Neural cell (in vitro differentiated cells): ENCODE results near the gene LRTM1. TPM values are rescaled to one million over a fixed set of nuclear protein-coding genes. Genes with fewer than 3 reads are reported as not detected.

Source experiments
- H2AFZ ChIP-seq: fragments of 200-600, 300-800 bp; sonication (generic), shearing (Covaris generic); 2 replicates; pipeline ENCODE4 v1.6.0; 2014; ENCODE audit warnings: low read depth, mild to moderate bottlenecking, antibody characterized with exemption, low read length, moderate library complexity
- H3F3A ChIP-seq: fragments of 200-600 bp; shearing (Covaris generic); 2 replicates; pipeline ENCODE4 v1.6.1; 2016; ENCODE audit warnings: mild to moderate bottlenecking, moderate library complexity, mixed read lengths, antibody characterized with exemption, low read length; ENCODE audit not compliant: insufficient read depth, poor library complexity, severe bottlenecking
- H3K27ac ChIP-seq: fragments of 200-600, 300-800 bp; sonication (generic), shearing (Covaris generic); 2 replicates; pipeline ENCODE4 v1.5.1; 2014; ENCODE audit warnings: mild to moderate bottlenecking, low read length, moderate library complexity
- H3K27me3 ChIP-seq: fragments of 300-800, 200-600 bp; sonication (generic), shearing (Covaris generic); 2 replicates; pipeline ENCODE4 v1.6.0; 2014; ENCODE audit warnings: mild to moderate bottlenecking, low read depth, low read length, moderate library complexity; ENCODE audit not compliant: insufficient read depth
- H3K36me3 ChIP-seq: fragments of 300-800, 200-600 bp; sonication (generic), shearing (Covaris generic); 2 replicates; pipeline ENCODE4 v1.5.1; 2014; ENCODE audit warnings: mild to moderate bottlenecking, antibody characterized with exemption, low read length, moderate library complexity; ENCODE audit not compliant: insufficient read depth
- H3K4me2 ChIP-seq: fragments of 300-800, 200-600 bp; sonication (generic), shearing (Covaris generic); 2 replicates; pipeline ENCODE4 v1.6.0; 2014; ENCODE audit warnings: mild to moderate bottlenecking, low read length
- H3K4me3 ChIP-seq: fragments of 300-800, 200-600 bp; sonication (generic), shearing (Covaris generic); 2 replicates; pipeline ENCODE4 v1.5.1; 2014; ENCODE audit warnings: mild to moderate bottlenecking, low read length, moderate library complexity
- H3K79me2 ChIP-seq: fragments of 200-600 bp; shearing (Covaris generic); replicated peaks from 2 replicates; pipeline ENCODE4 v1.6.0; 2014; ENCODE audit warnings: mild to moderate bottlenecking, low read length, moderate library complexity; ENCODE audit not compliant: insufficient read depth
- H3K9ac ChIP-seq: fragments of 300-800, 200-600 bp; sonication (generic), shearing (Covaris generic); 2 replicates; pipeline ENCODE4 v1.6.1; 2016; ENCODE audit warnings: mild to moderate bottlenecking, low read length, mixed read lengths
- H3K9me2 ChIP-seq: fragments of 200-600 bp; shearing (Covaris generic); 2 replicates; pipeline ENCODE4 v1.6.1; 2016; ENCODE audit warnings: mild to moderate bottlenecking, low read length, mixed read lengths; ENCODE audit not compliant: insufficient read depth
- H3K9me3 ChIP-seq: fragments of 200-600, 300-800 bp; sonication (generic), shearing (Covaris generic); 2 replicates; pipeline ENCODE4 v1.6.1; 2016; ENCODE audit warnings: mild to moderate bottlenecking, mixed run types, low read length, moderate library complexity, mixed read lengths
- H4K20me1 ChIP-seq: fragments of 200-600 bp; shearing (Covaris generic); 2 replicates; pipeline ENCODE4 v1.6.1; 2016; ENCODE audit warnings: mild to moderate bottlenecking, mixed run types; ENCODE audit not compliant: insufficient read depth
- EP300 ChIP-seq: fragments of 450-650 bp; conservative IDR thresholded peaks from 2 replicates; pipeline ENCODE4 v1.6.1; 2014; ENCODE audit warnings: antibody characterized with exemption, mild to moderate bottlenecking, moderate library complexity; ENCODE audit not compliant: poor library complexity, severe bottlenecking
- EZH2 ChIP-seq: fragments of 200-600, 300-800 bp; shearing (Covaris generic), sonication (generic); IDR thresholded peaks from 2 replicates; pipeline ENCODE4 v1.6.1; 2014; ENCODE audit warnings: antibody characterized with exemption, low read length, borderline replicate concordance, mild to moderate bottlenecking; ENCODE audit not compliant: insufficient read depth, poor library complexity, severe bottlenecking
- MXI1 ChIP-seq: fragments of 450-650 bp; conservative IDR thresholded peaks from 2 replicates; pipeline ENCODE4 v1.6.1; 2014; ENCODE audit warnings: antibody characterized with exemption, mild to moderate bottlenecking; ENCODE audit not compliant: poor library complexity, severe bottlenecking
- POLR2AphosphoS5 ChIP-seq: IDR thresholded peaks from 2 replicates; pipeline ENCODE4 v1.6.1; 2012
- RAD21 ChIP-seq: fragments of 450-650 bp; conservative IDR thresholded peaks from 2 replicates; pipeline ENCODE4 v1.6.1; 2014; ENCODE audit warnings: antibody characterized with exemption, mild to moderate bottlenecking, moderate library complexity
- SMC3 ChIP-seq: fragments of 450-650 bp; conservative IDR thresholded peaks from 2 replicates; pipeline ENCODE4 v1.6.1; 2014; ENCODE audit warnings: antibody characterized with exemption, mild to moderate bottlenecking, moderate library complexity; ENCODE audit not compliant: poor library complexity
- TAF1 ChIP-seq: IDR thresholded peaks from 2 replicates; pipeline ENCODE4 v1.6.1; 2012; ENCODE audit warnings: low read depth
- polyA plus RNA-seq: library from polyadenylated mRNA; depleted of rRNA; stranded (reverse); fragments of >200 nt; gene quantifications from 2 replicates; pipeline ENCODE4 v1.2.3, GENCODE V29; 2014
- TF ChIP-seq, protein P1 (sequence below): fragments of 450-650 bp; IDR thresholded peaks from 2 replicates; pipeline ENCODE4 v1.5.1; 2014; ENCODE audit warnings: antibody characterized with exemption, mild to moderate bottlenecking, moderate library complexity; ENCODE audit not compliant: poor library complexity, severe bottlenecking
- TF ChIP-seq, protein P2 (sequence below): IDR thresholded peaks from 2 replicates; pipeline ENCODE4 v1.6.1; 2012; ENCODE audit warnings: borderline replicate concordance

Gene LRTM1
- polyA plus RNA-seq, 1 donor from 2014 or later, result not detected

GRCh38 chr3:54900838-54901591 is 26.8 kb downstream of the LRTM1 start:
- no peak overlapping the region for H2AFZ ChIP-seq
- no peaks in the 10 kb centered on the region for H3K79me2 ChIP-seq
- H3K4me2 ChIP-seq, result no peak overlapping the region
- no peaks in the 10 kb centered on the region for H3K36me3 ChIP-seq
- no peaks in the 10 kb centered on the region for H3F3A ChIP-seq
- no peaks in the 10 kb centered on the region for H3K9me3 ChIP-seq
- H3K27me3 ChIP-seq, result no peaks in the 10 kb centered on the region
- H3K27ac ChIP-seq, result no peak overlapping the region
- TF ChIP-seq MXI1, result no peak
- TF ChIP-seq, protein P1, sequence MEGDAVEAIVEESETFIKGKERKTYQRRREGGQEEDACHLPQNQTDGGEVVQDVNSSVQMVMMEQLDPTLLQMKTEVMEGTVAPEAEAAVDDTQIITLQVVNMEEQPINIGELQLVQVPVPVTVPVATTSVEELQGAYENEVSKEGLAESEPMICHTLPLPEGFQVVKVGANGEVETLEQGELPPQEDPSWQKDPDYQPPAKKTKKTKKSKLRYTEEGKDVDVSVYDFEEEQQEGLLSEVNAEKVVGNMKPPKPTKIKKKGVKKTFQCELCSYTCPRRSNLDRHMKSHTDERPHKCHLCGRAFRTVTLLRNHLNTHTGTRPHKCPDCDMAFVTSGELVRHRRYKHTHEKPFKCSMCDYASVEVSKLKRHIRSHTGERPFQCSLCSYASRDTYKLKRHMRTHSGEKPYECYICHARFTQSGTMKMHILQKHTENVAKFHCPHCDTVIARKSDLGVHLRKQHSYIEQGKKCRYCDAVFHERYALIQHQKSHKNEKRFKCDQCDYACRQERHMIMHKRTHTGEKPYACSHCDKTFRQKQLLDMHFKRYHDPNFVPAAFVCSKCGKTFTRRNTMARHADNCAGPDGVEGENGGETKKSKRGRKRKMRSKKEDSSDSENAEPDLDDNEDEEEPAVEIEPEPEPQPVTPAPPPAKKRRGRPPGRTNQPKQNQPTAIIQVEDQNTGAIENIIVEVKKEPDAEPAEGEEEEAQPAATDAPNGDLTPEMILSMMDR, result no peak
- TF ChIP-seq, protein P2, sequence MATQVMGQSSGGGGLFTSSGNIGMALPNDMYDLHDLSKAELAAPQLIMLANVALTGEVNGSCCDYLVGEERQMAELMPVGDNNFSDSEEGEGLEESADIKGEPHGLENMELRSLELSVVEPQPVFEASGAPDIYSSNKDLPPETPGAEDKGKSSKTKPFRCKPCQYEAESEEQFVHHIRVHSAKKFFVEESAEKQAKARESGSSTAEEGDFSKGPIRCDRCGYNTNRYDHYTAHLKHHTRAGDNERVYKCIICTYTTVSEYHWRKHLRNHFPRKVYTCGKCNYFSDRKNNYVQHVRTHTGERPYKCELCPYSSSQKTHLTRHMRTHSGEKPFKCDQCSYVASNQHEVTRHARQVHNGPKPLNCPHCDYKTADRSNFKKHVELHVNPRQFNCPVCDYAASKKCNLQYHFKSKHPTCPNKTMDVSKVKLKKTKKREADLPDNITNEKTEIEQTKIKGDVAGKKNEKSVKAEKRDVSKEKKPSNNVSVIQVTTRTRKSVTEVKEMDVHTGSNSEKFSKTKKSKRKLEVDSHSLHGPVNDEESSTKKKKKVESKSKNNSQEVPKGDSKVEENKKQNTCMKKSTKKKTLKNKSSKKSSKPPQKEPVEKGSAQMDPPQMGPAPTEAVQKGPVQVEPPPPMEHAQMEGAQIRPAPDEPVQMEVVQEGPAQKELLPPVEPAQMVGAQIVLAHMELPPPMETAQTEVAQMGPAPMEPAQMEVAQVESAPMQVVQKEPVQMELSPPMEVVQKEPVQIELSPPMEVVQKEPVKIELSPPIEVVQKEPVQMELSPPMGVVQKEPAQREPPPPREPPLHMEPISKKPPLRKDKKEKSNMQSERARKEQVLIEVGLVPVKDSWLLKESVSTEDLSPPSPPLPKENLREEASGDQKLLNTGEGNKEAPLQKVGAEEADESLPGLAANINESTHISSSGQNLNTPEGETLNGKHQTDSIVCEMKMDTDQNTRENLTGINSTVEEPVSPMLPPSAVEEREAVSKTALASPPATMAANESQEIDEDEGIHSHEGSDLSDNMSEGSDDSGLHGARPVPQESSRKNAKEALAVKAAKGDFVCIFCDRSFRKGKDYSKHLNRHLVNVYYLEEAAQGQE, result no peak
- TF ChIP-seq POLR2AphosphoS5, result no peak
- TF ChIP-seq TAF1, result no peak
- TF ChIP-seq SMC3, result no peak
- TF ChIP-seq RAD21, result no peak
- TF ChIP-seq EZH2, result no peak
- TF ChIP-seq EP300, result no peak
- no peak overlapping the region for H3K4me3 ChIP-seq
- H3K9ac ChIP-seq, result no peak overlapping the region
- H3K9me2 ChIP-seq, result no peaks in the 10 kb centered on the region
- H4K20me1 ChIP-seq, result no peaks in the 10 kb centered on the region

DNA sequence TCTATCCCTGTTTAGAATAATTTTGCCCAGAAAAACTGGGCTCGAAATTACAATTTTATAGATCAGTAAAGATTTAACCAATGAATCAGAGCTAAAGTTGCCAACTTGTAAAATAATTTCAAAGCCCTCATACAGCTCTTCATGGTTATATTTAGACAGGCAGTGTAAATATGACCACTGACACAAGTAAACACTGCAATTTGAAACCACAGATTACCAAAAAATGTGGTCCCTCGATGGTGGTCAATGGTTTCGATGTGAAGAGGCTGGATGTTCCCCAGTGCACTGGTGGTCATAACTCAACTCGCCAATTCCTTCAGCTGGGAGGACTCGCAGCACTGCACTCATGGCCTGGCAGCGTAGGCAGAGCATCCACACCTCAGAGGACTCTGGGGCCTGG is 28.6 kb downstream of the LRTM1 start:
- H3K4me3 ChIP-seq, result no peak overlapping the region
- no peak overlapping the region for H2AFZ ChIP-seq
- H3K79me2 ChIP-seq, result no peaks in the 10 kb centered on the region
- H3K27me3 ChIP-seq, result no peaks in the 10 kb centered on the region
- H3K27ac ChIP-seq, result no peak overlapping the region
- TF ChIP-seq EZH2, result no peak
- TF ChIP-seq, protein P1, result no peak
- TF ChIP-seq SMC3, result no peak
- no peak for TF ChIP-seq EP300
- TF ChIP-seq MXI1, result no peak
- no peak for TF ChIP-seq RAD21
- no peak for TF ChIP-seq POLR2AphosphoS5
- no peaks in the 10 kb centered on the region for H3K36me3 ChIP-seq
- H3K9me3 ChIP-seq, result no peaks in the 10 kb centered on the region
- H3F3A ChIP-seq, result no peaks in the 10 kb centered on the region
- H3K9ac ChIP-seq, result no peak overlapping the region
- no peaks in the 10 kb centered on the region for H3K9me2 ChIP-seq
- H3K4me2 ChIP-seq, result no peak overlapping the region
- H4K20me1 ChIP-seq, result no peaks in the 10 kb centered on the region
